Panc1 (cell line): ENCODE measurements around the gene RFXAP. TPM values are rescaled to one million over a fixed set of nuclear protein-coding genes. Genes with fewer than 3 reads are reported as not detected.

Experiments used
- ATAC-seq: fragments of 200-7000 bp; cut with Tn5 transposase; 2 replicates; pipeline ENCODE4 v1.9.1; 2020; ENCODE audit warnings: mild to moderate bottlenecking, moderate library complexity
- BruUV-seq: library from RNA; stranded (reverse); fragments of 400-500 nt; replicated peaks from 2 replicates; lab custom pipeline; 2021; lab: Mats Ljungman, UMichigan
- CTCF ChIA-PET: fragments of 300-600 bp; sonication (Branson Sonifier 250); formaldehyde crosslinking; loops from one replicate; lab custom pipeline; 2022; ENCODE audit warnings: antibody characterized with exemption; lab: Charles Lee
- POLR2A ChIA-PET: fragments of 300-600 bp; sonication (Branson Sonifier 250); formaldehyde crosslinking; loops from one replicate; lab custom pipeline; 2022; ENCODE audit warnings: antibody characterized with exemption; lab: Charles Lee
- DNase-seq: peaks from one replicate; pipeline ENCODE4 v3.0.0-alpha.2; 2010; ENCODE audit warnings: low read depth, low spot score
- H3K27ac ChIP-seq: 2 replicates; pipeline ENCODE4 v1.5.1; 2011; ENCODE audit warnings: mild to moderate bottlenecking, low read length, inconsistent platforms
- H3K27me3 ChIP-seq: fragments of 200-500 bp; sonication (Bioruptor generic); 2 replicates; pipeline ENCODE4 v1.6.0; 2014; ENCODE audit warnings: low read length, inconsistent platforms; ENCODE audit not compliant: control insufficient read depth, insufficient read depth
- H3K36me3 ChIP-seq: fragments of 200-500 bp; sonication (Bioruptor generic); 2 replicates; pipeline ENCODE4 v1.5.1; 2014; ENCODE audit warnings: inconsistent platforms, mild to moderate bottlenecking, low read length, moderate library complexity; ENCODE audit not compliant: control insufficient read depth, insufficient read depth
- H3K4me1 ChIP-seq: 2 replicates; pipeline ENCODE4 v1.5.1; 2011; ENCODE audit warnings: inconsistent platforms, mild to moderate bottlenecking, low read length, moderate library complexity; ENCODE audit not compliant: control insufficient read depth, insufficient read depth
- H3K4me3 ChIP-seq, 2 experiments: 2 replicates each; pipeline ENCODE4 v1.5.1; 2011 to 2012; ENCODE audit warnings: low read depth in 2 of 2, low read length in 2 of 2, mild to moderate bottlenecking in 2 of 2, inconsistent platforms in 1 of 2, moderate library complexity in 1 of 2
- H3K9me3 ChIP-seq: fragments of 200-500 bp; sonication (Bioruptor generic); 2 replicates; pipeline ENCODE4 v1.5.1; 2014; ENCODE audit warnings: low read depth, mild to moderate bottlenecking, inconsistent platforms, low read length, moderate library complexity; ENCODE audit not compliant: control insufficient read depth, insufficient read depth
- POLR2AphosphoS5 ChIP-seq: IDR thresholded peaks from 2 replicates; pipeline ENCODE4 v1.6.1; 2012; ENCODE audit warnings: mild to moderate bottlenecking, low read depth, low read length, moderate library complexity
- SIN3A ChIP-seq: IDR thresholded peaks from 2 replicates; pipeline ENCODE4 v1.6.1; 2012; ENCODE audit warnings: low read depth, mild to moderate bottlenecking, low read length, moderate library complexity, borderline replicate concordance; ENCODE audit not compliant: insufficient read depth
- TCF7L2 ChIP-seq: IDR thresholded peaks from 2 replicates; pipeline ENCODE4 v1.6.1; 2011; ENCODE audit warnings: mild to moderate bottlenecking, low read depth, low read length, inconsistent platforms
- in situ Hi-C: cut with HindIII; loops from 2 replicates; pipeline ENCODE4 v1.10.0; 2016; ENCODE audit warnings: low sequenced_read_pairs, low pct_unique_long_range_greater_than_20kb
- intact Hi-C: fragments of 100-400 bp; cut with micrococcal nuclease; formaldehyde crosslinking; loops from one replicate; pipeline ENCODE4 v1.10.0; 2022; ENCODE audit not compliant: unreplicated experiment
- total RNA-seq: library from RNA; stranded (reverse); gene quantifications from one replicate; pipeline ENCODE4 v1.2.1, GENCODE V29; 2021; ENCODE audit not compliant: unreplicated experiment
- TF ChIP-seq, protein P1 (sequence below): fragments of 450-650 bp; IDR thresholded peaks from 2 replicates; pipeline ENCODE4 v1.5.1; 2017; ENCODE audit warnings: mild to moderate bottlenecking
- TF ChIP-seq, protein P2 (sequence below), 2 experiments: IDR thresholded peaks; 2 replicates each; pipeline ENCODE4 v1.6.1; 2011 to 2012; ENCODE audit warnings: low read depth in 2 of 2, control low read depth in 1 of 2, low read length in 1 of 2, mild to moderate bottlenecking in 1 of 2, moderate library complexity in 1 of 2; ENCODE audit not compliant: insufficient read depth in 1 of 2

The RFXAP gene
- total RNA-seq, 1 experiment from 2014 or later = 2.9 TPM

DNA sequence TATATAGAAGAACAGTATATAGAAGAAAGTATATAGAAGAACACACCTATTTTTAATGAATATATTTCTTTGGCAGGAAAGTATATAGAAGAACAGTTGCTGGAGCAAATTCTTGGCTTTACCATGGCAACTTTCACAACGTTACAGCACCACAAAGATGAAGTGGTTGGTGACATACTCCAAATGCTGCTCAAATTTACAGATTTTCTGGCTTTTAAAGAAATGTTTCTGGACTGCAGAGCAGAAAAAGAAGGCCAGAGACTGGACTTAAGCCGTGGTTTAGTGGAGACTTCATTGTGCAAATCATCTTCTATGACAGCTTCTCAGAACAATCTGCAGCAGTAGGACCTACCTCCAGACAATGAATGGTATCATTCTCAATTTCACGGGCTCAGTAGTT lies 24.3 kb upstream of the RFXAP start:
- in situ Hi-C loops (no loop called here), intact Hi-C loops (no loop called here)
- BruUV-seq = no TSS peak
- DNase-seq (no peak), ATAC-seq (no peak)
- POLR2A ChIA-PET = no interaction called here
- no peaks in the 10 kb centered on the region for H3K4me1 ChIP-seq
- CTCF ChIA-PET = no interaction called here
- no peaks in the 10 kb centered on the region for H3K27me3 ChIP-seq
- H3K27ac ChIP-seq = no peak overlapping the region
- TF ChIP-seq, protein P1, sequence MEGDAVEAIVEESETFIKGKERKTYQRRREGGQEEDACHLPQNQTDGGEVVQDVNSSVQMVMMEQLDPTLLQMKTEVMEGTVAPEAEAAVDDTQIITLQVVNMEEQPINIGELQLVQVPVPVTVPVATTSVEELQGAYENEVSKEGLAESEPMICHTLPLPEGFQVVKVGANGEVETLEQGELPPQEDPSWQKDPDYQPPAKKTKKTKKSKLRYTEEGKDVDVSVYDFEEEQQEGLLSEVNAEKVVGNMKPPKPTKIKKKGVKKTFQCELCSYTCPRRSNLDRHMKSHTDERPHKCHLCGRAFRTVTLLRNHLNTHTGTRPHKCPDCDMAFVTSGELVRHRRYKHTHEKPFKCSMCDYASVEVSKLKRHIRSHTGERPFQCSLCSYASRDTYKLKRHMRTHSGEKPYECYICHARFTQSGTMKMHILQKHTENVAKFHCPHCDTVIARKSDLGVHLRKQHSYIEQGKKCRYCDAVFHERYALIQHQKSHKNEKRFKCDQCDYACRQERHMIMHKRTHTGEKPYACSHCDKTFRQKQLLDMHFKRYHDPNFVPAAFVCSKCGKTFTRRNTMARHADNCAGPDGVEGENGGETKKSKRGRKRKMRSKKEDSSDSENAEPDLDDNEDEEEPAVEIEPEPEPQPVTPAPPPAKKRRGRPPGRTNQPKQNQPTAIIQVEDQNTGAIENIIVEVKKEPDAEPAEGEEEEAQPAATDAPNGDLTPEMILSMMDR = no peak
- no peak for TF ChIP-seq TCF7L2
- no peak for TF ChIP-seq POLR2AphosphoS5
- no peak for TF ChIP-seq SIN3A
- TF ChIP-seq, protein P2, sequence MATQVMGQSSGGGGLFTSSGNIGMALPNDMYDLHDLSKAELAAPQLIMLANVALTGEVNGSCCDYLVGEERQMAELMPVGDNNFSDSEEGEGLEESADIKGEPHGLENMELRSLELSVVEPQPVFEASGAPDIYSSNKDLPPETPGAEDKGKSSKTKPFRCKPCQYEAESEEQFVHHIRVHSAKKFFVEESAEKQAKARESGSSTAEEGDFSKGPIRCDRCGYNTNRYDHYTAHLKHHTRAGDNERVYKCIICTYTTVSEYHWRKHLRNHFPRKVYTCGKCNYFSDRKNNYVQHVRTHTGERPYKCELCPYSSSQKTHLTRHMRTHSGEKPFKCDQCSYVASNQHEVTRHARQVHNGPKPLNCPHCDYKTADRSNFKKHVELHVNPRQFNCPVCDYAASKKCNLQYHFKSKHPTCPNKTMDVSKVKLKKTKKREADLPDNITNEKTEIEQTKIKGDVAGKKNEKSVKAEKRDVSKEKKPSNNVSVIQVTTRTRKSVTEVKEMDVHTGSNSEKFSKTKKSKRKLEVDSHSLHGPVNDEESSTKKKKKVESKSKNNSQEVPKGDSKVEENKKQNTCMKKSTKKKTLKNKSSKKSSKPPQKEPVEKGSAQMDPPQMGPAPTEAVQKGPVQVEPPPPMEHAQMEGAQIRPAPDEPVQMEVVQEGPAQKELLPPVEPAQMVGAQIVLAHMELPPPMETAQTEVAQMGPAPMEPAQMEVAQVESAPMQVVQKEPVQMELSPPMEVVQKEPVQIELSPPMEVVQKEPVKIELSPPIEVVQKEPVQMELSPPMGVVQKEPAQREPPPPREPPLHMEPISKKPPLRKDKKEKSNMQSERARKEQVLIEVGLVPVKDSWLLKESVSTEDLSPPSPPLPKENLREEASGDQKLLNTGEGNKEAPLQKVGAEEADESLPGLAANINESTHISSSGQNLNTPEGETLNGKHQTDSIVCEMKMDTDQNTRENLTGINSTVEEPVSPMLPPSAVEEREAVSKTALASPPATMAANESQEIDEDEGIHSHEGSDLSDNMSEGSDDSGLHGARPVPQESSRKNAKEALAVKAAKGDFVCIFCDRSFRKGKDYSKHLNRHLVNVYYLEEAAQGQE (IDR thresholded peaks at IDR 0.05; ENCODE audit: insufficient read depth in 1 of 2, low read depth in 2 of 2, low read length in 1 of 2) = no peak
- no peaks in the 10 kb centered on the region for H3K36me3 ChIP-seq
- H3K4me3 ChIP-seq = no peak overlapping the region
- no peaks in the 10 kb centered on the region for H3K9me3 ChIP-seq

DNA sequence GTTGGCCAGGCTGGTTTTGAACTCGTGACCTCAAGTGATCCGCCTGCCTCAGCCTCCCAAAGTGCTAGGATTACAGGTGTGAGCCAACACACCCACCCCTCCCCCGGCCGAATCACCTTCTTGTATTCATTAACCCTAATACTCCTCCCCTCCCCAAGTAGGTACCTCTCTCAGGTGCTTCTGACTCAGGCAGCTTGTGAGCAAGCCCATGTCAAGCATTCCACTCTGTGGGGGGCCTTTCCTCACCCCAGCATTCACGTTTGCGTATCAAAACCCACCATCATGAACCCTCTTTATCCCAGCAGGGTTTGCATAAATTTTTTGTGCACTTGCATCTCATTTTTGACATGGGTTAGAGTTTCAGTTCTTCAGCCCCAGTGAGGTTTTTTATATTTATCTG lies 23.6 kb upstream of the RFXAP start:
- ATAC-seq (no peak), DNase-seq (no peak)
- no peak for TF ChIP-seq POLR2AphosphoS5
- TF ChIP-seq, protein P1 = no peak
- TF ChIP-seq TCF7L2 = no peak
- no peak for TF ChIP-seq SIN3A
- TF ChIP-seq, protein P2 (IDR thresholded peaks at IDR 0.05; ENCODE audit: insufficient read depth in 1 of 2, low read depth in 2 of 2, low read length in 1 of 2) = no peak
- Histone ChIP-seq H3K27ac (no peak overlapping the region), H3K9me3 (no peaks in the 10 kb centered on the region), H3K4me3 (no peak overlapping the region), H3K36me3 (no peaks in the 10 kb centered on the region), H3K27me3 (no peaks in the 10 kb centered on the region), H3K4me1 (no peaks in the 10 kb centered on the region)
- BruUV-seq = no TSS peak
- intact Hi-C loops = no loop called here
- in situ Hi-C loops = no loop called here
- POLR2A ChIA-PET = no interaction called here
- CTCF ChIA-PET = no interaction called here
